ENCODE data around the gene OSMR. TPM values are rescaled to one million over a fixed set of nuclear protein-coding genes. Genes with fewer than 3 reads are reported as not detected.

Gene OSMR
- 1.7 TPM for polyA plus RNA-seq (2013, experiment 1 of 2)
- polyA plus RNA-seq (2013, experiment 2 of 2), result 3.6 TPM

GRCh38 chr5:38845526-38846378, at the start of gene OSMR:
OSMR (plus strand) TSS chr5:38846012; CDS start chr5:38869045, 23,033 bp downstream.
- under 1% methylated on average over 89 of the region's 89 CpGs for WGBS
- Histone ChIP-seq H3K4me1 (ENCODE audit: insufficient read depth, low read length) (0 out of 2 replicates have a peak, but pooled peaks cover 7% of the 10 kb centered on the region), H3K4me3 (ENCODE audit: low read length) (peak within 1 kb of the TSS; percentile 70), H3K9ac (ENCODE audit: low read depth, low read length) (peak within 1 kb of the TSS; percentile 66), H3K9me3 (ENCODE audit: insufficient read depth, low read depth, low read length) (no peaks in the 10 kb centered on the region), H3K36me3 (ENCODE audit: insufficient read depth, low read length) (no peaks in the 10 kb centered on the region), H3K27me3 (ENCODE audit: insufficient read depth, low read length) (peaks cover 41% of the 10 kb centered on the region), H3K27ac (ENCODE audit: low read depth, low read length) (no peak within 1 kb of the TSS)

- Histone ChIP-seq H3K9ac (ENCODE audit: low read depth, low read length) (no peak overlapping the region), H3K4me1 (ENCODE audit: insufficient read depth, low read length) (no peaks in the 10 kb centered on the region), H3K4me3 (ENCODE audit: low read length) (no peak overlapping the region), H3K27me3 (ENCODE audit: insufficient read depth, low read length) (no peaks in the 10 kb centered on the region), H3K36me3 (ENCODE audit: insufficient read depth, low read length) (no peaks in the 10 kb centered on the region), H3K27ac (ENCODE audit: low read depth, low read length) (no peak overlapping the region), H3K9me3 (ENCODE audit: insufficient read depth, low read depth, low read length) (no peaks in the 10 kb centered on the region)
Observed at GRCh38 chr5:38796742-38797108, 49.1 kb upstream of the OSMR start.

GRCh38 chr5:38797838-38798237, 48.0 kb upstream of the OSMR start:
- H3K27ac ChIP-seq (ENCODE audit: low read depth, low read length), result no peak overlapping the region
- no peaks in the 10 kb centered on the region for H3K4me1 ChIP-seq (ENCODE audit: insufficient read depth, low read length)
- H3K4me3 ChIP-seq (ENCODE audit: low read length), result no peak overlapping the region
- no peaks in the 10 kb centered on the region for H3K27me3 ChIP-seq (ENCODE audit: insufficient read depth, low read length)
- H3K9me3 ChIP-seq (ENCODE audit: insufficient read depth, low read depth, low read length), result no peaks in the 10 kb centered on the region
- 89% methylated on average over 12 of the region's 12 CpGs for WGBS
- H3K9ac ChIP-seq (ENCODE audit: low read depth, low read length), result no peak overlapping the region
- no peaks in the 10 kb centered on the region for H3K36me3 ChIP-seq (ENCODE audit: insufficient read depth, low read length)

GRCh38 chr5:38799556-38800377, 46.0 kb upstream of the OSMR start:
- H3K27ac ChIP-seq (ENCODE audit: low read depth, low read length), result no peak overlapping the region
- H3K4me3 ChIP-seq (ENCODE audit: low read length), result no peak overlapping the region
- no peaks in the 10 kb centered on the region for H3K9me3 ChIP-seq (ENCODE audit: insufficient read depth, low read depth, low read length)
- no peaks in the 10 kb centered on the region for H3K4me1 ChIP-seq (ENCODE audit: insufficient read depth, low read length)
- H3K36me3 ChIP-seq (ENCODE audit: insufficient read depth, low read length), result no peaks in the 10 kb centered on the region
- H3K9ac ChIP-seq (ENCODE audit: low read depth, low read length), result no peak overlapping the region
- 89% methylated on average over 13 of the region's 13 CpGs for WGBS
- no peaks in the 10 kb centered on the region for H3K27me3 ChIP-seq (ENCODE audit: insufficient read depth, low read length)

GRCh38 chr5:38800515-38800914, 45.3 kb upstream of the OSMR start:
- no peak overlapping the region for H3K4me3 ChIP-seq (ENCODE audit: low read length)
- no peaks in the 10 kb centered on the region for H3K4me1 ChIP-seq (ENCODE audit: insufficient read depth, low read length)
- H3K27me3 ChIP-seq (ENCODE audit: insufficient read depth, low read length), result no peaks in the 10 kb centered on the region
- no peak overlapping the region for H3K9ac ChIP-seq (ENCODE audit: low read depth, low read length)
- 90% methylated on average over 3 of the region's 3 CpGs for WGBS
- H3K9me3 ChIP-seq (ENCODE audit: insufficient read depth, low read depth, low read length), result no peaks in the 10 kb centered on the region
- H3K36me3 ChIP-seq (ENCODE audit: insufficient read depth, low read length), result no peaks in the 10 kb centered on the region
- H3K27ac ChIP-seq (ENCODE audit: low read depth, low read length), result no peak overlapping the region

- no peaks in the 10 kb centered on the region for H3K4me1 ChIP-seq (ENCODE audit: insufficient read depth, low read length)
- H3K27me3 ChIP-seq (ENCODE audit: insufficient read depth, low read length), result no peaks in the 10 kb centered on the region
- H3K4me3 ChIP-seq (ENCODE audit: low read length), result no peak overlapping the region
- no peaks in the 10 kb centered on the region for H3K36me3 ChIP-seq (ENCODE audit: insufficient read depth, low read length)
- 96% methylated on average over 4 of the region's 4 CpGs for WGBS
- H3K9ac ChIP-seq (ENCODE audit: low read depth, low read length), result no peak overlapping the region
- H3K9me3 ChIP-seq (ENCODE audit: insufficient read depth, low read depth, low read length), result no peaks in the 10 kb centered on the region
- no peak overlapping the region for H3K27ac ChIP-seq (ENCODE audit: low read depth, low read length)
Observed at GRCh38 chr5:38802125-38802524, 43.7 kb upstream of the OSMR start.

GRCh38 chr5:38803246-38803645, 42.6 kb upstream of the OSMR start:
- Histone ChIP-seq H3K4me3 (ENCODE audit: low read length) (no peak overlapping the region), H3K36me3 (ENCODE audit: insufficient read depth, low read length) (no peaks in the 10 kb centered on the region), H3K9ac (ENCODE audit: low read depth, low read length) (no peak overlapping the region), H3K4me1 (ENCODE audit: insufficient read depth, low read length) (no peaks in the 10 kb centered on the region), H3K27me3 (ENCODE audit: insufficient read depth, low read length) (no peaks in the 10 kb centered on the region), H3K9me3 (ENCODE audit: insufficient read depth, low read depth, low read length) (no peaks in the 10 kb centered on the region), H3K27ac (ENCODE audit: low read depth, low read length) (no peak overlapping the region)
- 95% methylated on average over 6 of the region's 6 CpGs for WGBS

GRCh38 chr5:38806775-38807258, 39.0 kb upstream of the OSMR start:
- H3K9ac ChIP-seq (ENCODE audit: low read depth, low read length), result no peak overlapping the region
- peaks cover 5% of the 10 kb centered on the region; the same call in 1 of the 2 replicates for H3K4me1 ChIP-seq (ENCODE audit: insufficient read depth, low read length)
- H3K27me3 ChIP-seq (ENCODE audit: insufficient read depth, low read length), result peaks cover 4% of the 10 kb centered on the region; the same call in 1 of the 2 replicates
- no peaks in the 10 kb centered on the region for H3K9me3 ChIP-seq (ENCODE audit: insufficient read depth, low read depth, low read length)
- H3K4me3 ChIP-seq (ENCODE audit: low read length), result no peak overlapping the region
- no peak overlapping the region for H3K27ac ChIP-seq (ENCODE audit: low read depth, low read length)
- 75% methylated on average over 4 of the region's 4 CpGs for WGBS
- no peaks in the 10 kb centered on the region for H3K36me3 ChIP-seq (ENCODE audit: insufficient read depth, low read length)

GRCh38 chr5:38807570-38808483, 38.0 kb upstream of the OSMR start:
- Histone ChIP-seq H3K9me3 (ENCODE audit: insufficient read depth, low read depth, low read length) (no peaks in the 10 kb centered on the region), H3K4me3 (ENCODE audit: low read length) (no peak overlapping the region), H3K9ac (ENCODE audit: low read depth, low read length) (no peak overlapping the region), H3K27ac (ENCODE audit: low read depth, low read length) (no peak overlapping the region), H3K4me1 (ENCODE audit: insufficient read depth, low read length) (peaks cover 5% of the 10 kb centered on the region; the same call in 1 of the 2 replicates), H3K36me3 (ENCODE audit: insufficient read depth, low read length) (no peaks in the 10 kb centered on the region), H3K27me3 (ENCODE audit: insufficient read depth, low read length) (peaks cover 4% of the 10 kb centered on the region; the same call in 1 of the 2 replicates)
- 96% methylated on average over 5 of the region's 8 CpGs for WGBS

GRCh38 chr5:38808666-38809343, 37.0 kb upstream of the OSMR start:
- peaks cover 4% of the 10 kb centered on the region; the same call in 1 of the 2 replicates for H3K27me3 ChIP-seq (ENCODE audit: insufficient read depth, low read length)
- no peaks in the 10 kb centered on the region for H3K9me3 ChIP-seq (ENCODE audit: insufficient read depth, low read depth, low read length)
- peaks cover 5% of the 10 kb centered on the region; the same call in 1 of the 2 replicates for H3K4me1 ChIP-seq (ENCODE audit: insufficient read depth, low read length)
- H3K27ac ChIP-seq (ENCODE audit: low read depth, low read length), result no peak overlapping the region
- 94% methylated on average over 22 of the region's 23 CpGs for WGBS
- H3K36me3 ChIP-seq (ENCODE audit: insufficient read depth, low read length), result no peaks in the 10 kb centered on the region
- H3K4me3 ChIP-seq (ENCODE audit: low read length), result no peak overlapping the region
- H3K9ac ChIP-seq (ENCODE audit: low read depth, low read length), result no peak overlapping the region
